GM18508 (cell line): ENCODE data around the gene MUSTN1.

ENCODE experiments used
- ATAC-seq: cut with Tn5 transposase; IDR thresholded peaks from one replicate; pipeline ENCODE4 v1.9.1; 2021; ENCODE audit warnings: moderate number of reproducible peaks; ENCODE audit not compliant: insufficient read depth, unreplicated experiment

The MUSTN1 gene

DNA sequence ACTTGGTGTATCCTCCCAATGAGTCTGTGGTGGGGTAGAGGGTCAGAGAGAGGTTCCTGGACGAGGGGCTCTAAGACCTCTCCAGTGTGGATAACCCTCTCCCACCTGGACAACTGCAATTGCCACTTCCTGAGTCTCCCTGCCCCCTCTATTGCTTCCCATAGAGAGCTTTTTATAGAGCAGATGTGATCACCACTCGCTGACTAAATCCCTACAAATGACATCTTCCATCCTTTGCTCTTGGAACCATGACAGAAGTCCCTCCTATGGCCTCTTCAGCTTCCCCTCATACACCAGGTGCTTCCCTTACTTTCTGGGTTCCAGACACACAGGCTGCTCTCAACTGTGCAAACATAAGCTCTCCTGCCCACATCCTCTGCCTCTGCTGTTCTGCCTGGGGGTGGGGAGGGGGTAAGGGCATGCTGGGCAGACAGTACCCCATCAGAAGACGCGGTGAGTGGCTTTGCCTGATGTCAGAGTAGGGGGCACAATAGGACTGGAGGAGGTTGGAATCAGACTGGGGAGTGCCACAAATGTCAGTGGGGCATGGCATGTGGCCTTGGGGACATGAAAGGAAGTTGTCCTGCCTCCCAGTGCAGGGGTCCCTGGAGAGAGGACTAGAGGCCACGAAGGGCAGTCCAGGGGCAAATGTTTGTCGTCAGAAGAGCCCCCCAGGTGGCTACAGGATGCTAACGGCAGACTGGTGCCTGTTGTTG is 25.0 kb downstream of the MUSTN1 start:
- ATAC-seq = no peak

DNA sequence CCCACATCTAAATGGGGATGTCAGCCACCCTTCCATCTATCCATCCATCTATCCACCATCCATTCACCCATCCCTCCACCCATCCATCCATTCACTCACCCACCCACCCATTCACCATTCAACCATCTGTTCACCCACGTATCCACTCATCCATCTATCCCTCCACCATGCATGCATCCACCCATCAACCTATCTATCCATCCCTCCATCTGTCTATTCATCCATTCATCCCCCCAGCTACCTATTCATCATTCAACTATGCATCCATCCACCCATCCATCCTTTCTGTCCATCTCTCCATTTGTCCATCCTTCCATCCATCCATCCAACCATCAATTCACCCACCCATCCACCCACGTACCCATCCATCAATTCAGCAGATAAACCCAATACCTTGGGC is 25.7 kb downstream of the MUSTN1 start:
- no peak for ATAC-seq

DNA sequence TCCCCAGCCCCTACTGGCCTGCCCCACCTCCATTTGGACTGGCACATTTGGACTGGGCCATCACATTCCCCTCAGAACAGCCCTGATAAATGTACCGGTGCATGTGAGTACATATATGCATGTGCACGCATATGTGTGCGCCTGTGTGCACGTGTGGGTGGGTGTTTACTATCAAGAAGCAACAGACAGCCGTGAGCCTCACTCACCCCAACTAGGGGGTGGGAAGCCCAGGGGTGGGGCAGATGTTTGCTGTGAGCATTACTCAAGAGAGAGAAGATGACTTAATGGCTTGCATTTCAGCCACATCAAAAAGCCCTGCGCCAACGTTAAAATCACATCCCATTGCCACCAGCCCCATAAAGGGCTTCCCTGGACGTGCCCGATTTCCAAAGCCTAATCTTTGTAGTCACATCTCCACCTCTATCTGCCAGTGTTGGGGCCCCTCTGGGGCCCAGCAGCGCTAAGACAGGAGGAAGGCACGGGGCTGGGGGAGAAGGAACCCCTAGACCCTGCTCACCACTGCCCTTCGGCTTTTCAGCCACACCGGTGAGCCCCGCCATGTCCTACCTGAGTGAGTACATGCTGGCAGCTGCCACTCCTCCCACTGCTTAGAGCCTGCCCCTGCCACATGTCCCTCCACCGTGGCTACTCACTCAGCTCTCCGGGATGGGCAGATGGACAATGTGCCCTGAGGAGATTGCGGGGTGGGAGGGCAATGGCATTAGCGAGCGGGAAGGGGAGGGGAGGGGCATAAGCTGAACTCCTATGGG is 29.4 kb downstream of the MUSTN1 start:
- ATAC-seq = no peak

DNA sequence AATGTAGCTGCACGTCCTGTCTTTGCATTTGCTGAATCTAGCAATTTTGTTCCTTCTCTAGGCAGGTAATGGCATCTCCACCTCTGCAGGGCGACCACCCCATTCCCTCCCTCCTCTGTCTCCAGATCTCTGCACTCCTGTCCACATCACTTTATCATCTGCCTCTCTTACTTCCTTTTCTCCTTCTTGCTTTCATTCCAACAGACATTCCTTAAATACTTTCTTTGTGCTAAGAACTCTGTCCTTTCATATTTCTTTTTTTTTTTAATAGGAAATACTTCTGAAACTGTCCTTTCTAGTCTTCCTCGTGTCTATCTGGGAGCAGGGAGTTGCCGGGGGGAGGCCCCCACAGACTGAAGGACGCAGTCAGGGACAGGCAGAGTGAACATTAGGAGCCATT is 33.0 kb downstream of the MUSTN1 start:
- ATAC-seq = no peak

DNA sequence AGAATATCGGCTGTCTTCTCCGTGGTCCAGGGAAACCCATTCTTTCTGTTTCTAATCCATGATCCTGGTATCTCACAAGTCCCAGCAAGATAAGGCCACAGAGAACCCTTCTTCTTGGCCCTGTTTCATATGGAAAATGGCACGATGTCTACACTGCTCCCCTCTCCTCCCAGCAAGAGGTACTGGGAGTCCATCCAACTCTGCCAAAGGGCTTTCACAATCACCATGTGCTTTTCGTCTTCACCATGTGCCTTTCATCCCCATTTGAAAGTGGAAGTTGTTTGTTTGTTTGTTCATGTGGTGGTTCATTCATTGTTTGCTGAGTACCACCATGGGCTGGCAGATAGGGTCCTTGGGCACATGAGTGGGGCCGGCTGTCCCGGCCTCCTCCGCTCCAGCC is 34.7 kb downstream of the MUSTN1 start:
- no peak for ATAC-seq

DNA sequence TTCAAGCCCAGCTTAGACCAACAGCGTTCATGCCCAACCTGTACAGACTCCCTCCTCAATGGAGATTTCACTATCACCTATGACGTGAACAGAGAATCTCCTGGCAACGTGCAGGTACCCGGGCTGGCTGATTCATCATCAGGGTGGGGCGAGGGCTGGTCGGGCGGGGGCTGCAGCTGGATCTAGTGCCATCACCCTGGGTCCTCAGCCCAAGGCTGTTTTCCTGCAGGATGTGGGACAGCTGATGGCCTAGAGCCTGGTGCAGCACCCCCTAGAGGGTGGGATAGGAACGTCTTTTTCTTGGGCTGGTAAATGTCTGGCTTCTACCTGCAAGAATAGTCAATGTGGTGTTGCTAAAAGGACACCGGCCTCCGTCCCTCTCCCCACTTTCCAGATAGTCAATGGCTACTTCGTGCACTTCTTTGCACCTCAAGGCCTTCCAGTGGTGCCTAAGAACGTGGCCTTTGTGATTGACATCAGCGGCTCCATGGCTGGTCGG is 35.8 kb downstream of the MUSTN1 start:
- ATAC-seq = no peak

DNA sequence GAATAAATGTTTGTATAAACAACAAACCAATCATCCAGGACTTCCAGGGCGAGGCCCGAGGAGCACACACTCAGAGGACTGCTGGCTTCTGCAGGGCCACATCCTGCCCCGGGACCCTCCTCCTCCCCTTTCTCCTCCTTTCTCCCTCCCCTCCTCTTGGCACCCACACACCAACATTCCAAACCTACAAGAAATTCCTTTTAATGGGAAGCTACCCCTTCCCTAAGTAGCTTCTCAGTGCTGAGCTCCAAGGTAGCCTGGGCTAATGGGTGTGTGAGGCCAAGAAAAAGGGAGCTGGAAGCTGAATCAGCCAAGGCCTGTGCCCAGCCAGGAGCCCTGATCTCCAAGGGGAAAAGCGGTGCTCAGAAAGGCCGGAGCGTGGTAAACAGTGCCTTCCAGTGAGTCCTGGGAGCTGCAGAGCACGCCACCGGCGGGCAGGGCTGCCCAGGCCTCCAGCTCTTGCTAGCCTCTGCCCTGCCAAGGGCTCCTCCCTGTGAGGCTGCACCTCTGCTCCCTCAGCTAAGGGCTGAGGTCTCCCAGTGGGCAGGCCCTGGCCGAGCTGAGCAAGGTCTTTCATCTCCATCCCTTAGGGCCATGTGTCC is 36.3 kb downstream of the MUSTN1 start:
- ATAC-seq = no peak

DNA sequence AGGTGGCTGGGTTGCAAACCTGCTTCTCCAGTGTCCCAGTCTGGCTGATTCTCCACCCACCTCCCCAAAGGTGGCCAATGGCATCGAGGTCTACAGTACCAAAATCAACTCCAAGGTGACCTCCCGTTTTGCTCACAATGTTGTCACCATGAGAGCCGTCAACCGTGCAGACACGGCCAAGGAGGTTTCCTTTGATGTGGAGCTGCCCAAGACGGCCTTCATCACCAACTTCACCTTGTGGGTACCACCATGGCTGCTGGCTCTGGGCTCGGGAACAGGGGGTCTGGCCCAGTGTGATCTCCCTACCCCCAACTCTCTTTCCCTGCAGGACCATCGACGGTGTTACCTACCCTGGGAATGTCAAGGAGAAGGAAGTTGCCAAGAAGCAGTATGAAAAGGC is 38.4 kb downstream of the MUSTN1 start:
- no peak for ATAC-seq

DNA sequence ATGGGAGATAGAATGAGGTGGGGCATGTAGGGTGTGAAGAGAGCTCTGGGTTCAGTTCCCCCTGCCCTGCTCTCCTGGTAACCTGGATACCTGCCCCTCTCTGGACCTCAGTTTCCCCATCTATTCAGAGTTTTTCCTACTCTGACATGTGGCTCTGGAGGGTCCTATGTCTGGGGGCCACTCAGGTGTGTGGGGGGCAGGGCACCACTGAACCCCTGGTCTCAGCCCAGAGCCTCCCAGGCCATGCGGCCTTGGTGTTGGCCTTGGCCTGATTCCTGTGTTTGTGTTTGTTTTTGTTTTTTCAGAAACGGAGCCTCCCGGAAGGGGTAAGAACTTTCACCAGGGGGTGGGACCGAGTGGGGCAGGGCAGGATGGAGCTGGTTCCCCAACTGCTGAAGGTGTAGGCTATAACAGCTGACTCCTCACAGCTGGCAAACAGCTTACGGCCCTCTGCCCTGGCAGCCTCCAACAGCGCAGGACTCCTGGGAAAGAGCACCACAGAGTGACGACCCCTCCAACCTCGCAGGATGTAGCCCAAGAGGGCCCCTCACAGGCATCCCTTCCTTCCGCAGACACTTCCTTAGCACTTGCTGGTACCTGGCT is 39.4 kb downstream of the MUSTN1 start:
- no peak for ATAC-seq

DNA sequence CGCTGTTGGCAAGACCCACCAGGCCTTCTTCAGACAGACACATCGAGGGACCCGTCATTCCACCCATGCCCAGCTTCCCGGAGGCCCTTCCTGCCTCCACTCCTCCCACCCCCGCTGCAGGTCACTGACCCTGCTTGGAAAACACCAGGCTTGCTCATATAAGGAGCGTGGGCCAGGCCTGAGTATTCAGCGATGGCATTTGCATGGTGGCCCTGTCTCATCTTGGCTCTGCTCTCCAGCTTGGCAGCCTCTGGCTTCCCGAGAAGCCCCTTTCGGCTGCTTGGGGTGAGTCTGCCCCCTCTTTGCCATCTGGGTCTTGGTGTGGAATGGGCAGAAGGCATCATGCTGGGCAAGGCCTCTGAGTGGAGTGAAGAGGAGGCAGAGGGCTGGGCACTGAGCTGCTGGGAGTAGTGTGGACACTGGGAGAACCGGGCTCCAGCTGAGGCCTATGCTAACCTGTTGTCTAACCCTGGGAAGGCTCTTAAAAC is 40.2 kb downstream of the MUSTN1 start, which contains the start of gene ITIH3:
Gene ITIH3 (plus strand): TSS at position 185 of the 488 bp plus-strand sequence. CDS start 8 bp downstream, at position 193.
- no peak for ATAC-seq

DNA sequence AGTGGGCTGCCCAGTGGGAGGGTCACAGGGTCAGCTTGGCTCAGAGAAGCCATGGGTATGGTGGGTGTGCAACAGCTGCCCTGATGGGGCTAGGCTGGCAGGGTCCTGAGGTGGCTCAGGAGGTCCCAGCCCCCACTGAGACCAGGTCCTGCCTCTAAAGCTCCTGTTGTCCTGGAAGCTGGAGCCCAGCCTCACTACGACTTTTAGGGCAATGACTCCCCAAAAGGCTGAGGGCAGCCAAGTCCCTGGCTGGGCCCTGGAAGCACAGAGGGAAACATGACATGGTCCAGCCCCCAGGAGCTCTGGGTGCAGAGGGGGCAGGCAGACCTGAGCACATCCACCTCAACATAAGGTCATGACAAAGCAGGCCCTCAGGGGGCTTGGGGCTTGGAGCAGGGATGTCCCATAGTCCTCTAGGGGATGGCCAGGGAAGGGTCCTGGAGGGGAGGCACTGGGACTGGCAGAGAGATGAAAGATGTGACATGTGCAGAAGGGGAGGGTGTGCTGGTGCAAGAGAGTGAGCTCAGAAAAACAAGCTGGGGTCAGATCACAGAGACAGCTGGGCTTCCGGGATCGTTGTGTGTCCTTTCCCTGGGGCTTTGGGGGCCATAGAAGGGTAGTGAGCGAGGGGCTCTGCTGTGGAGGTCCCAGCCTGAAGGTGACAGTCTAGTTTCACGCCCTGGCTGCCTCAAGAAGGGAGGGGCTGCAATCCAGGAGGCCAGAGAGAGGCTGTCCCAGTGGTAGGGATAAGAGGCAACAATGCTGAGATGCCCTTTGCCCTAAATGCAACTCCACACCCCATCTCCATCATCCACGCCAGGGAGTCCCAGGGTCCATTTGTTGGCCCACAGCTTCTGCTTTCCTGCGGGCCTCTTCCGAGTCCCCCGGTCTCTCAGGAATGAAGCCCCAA is 40.9 kb downstream of the MUSTN1 start:
- ATAC-seq = no peak

DNA sequence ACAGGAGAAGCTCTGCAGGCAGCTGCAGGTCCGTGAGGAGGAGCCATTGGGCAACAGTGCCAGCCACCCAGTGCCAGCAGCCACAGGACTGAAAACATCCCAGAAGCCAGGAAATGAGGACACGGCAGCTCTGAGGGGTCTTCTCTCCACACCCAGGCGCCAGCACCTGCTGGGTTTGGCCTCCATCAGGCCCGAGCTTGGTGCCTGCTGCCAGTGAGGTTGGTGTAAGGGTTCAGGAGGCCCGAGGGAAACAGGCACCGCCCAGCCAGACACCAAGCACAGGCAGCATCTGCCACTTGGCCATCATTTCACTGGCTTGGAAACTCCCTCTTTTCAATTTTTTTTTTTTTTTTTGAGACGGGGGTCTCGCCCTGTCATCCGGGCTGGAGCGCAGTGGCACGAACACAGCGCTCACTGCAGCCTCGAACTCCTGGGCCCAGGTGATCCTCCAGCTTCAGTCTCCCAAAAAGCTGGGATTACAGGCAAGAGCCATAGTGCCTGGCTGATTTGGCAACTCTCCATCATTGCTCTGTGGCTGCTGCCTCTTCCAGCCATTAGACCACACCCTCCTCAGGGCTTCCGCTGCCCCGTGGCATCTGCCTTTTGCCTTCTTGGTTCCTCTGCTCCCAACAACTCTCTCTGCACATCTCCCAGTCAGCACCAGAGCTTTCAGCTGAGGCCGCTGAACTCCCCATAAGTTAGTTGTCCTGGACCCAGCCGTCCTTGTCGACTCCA is 41.7 kb downstream of the MUSTN1 start:
- no peak for ATAC-seq

DNA sequence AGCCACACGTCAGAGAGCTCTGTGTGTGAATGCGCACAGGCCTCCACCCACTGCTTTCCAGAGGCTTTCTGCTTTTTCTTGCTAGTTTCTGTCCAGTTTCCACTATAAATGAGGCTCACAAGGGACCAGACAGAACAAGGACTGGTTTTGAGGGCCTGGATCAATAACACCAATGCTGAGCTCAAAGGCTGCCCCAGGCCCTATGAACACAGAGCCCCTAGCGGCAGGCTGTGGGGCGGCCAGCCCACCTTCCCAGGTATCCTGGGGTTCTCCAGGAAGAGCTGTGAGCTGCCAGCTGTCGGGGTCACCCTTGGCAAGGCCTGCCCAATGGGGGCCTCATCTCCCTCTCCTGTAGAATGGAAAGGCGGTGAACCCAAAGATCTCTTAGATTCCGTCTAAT is 42.4 kb downstream of the MUSTN1 start:
- no peak for ATAC-seq

DNA sequence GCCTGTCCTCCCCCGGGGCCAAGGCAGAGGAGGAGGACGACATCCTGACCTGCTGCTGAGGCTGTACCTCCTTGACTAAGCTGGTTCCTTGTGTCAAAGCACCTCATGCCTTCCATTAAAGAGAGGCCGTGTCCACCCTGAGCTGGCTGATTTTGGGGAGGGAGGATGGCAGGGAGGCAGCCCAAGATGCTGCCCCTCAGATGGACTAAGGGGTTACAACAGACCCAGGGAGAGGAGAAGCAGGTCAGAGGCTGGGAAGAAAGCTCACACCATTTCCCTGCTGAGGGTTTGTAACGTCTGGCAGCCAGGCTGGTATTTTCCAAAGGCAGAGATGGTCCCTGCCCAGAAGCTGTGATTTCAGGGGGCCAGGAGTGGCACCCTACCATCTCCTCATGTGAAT is 42.9 kb downstream of the MUSTN1 start:
- no peak for ATAC-seq

DNA sequence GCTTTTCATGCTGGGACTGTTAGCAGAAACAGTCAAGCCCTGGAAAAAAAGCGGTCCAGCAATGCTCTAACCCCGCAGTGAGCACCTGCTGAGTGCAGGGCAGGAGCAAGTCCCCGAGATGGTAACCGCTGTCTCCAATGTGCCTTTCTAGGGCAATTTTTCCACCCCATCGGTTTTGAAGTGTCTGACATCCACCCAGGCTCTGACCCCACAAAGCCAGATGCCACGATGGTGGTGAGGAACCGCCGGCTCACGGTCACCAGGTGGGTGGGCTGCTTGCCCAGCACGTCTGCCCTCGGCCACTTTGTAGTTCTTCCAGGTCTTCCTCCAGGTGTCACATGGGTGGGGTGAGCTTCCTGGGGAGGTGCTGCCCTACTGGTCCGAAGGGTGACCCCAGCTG is 43.5 kb downstream of the MUSTN1 start:
- no peak for ATAC-seq

DNA sequence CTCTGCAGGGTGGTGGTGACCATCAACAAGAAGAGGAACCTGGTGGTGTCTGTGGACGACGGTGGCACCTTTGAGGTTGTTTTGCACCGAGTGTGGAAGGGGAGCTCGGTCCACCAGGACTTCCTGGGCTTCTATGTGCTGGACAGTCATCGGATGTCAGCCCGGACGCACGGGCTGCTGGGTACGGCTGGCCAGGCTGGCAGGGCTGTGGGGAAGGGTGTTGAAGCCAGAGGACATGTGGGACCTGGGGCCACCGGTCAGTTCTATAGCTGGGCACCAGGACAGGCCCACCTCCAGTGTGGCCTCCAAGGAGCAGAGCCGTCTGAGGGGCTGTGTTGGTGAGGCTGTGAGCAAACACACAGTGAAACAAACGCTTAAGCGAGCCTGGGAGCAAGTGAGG is 44.1 kb downstream of the MUSTN1 start:
- ATAC-seq = no peak

DNA sequence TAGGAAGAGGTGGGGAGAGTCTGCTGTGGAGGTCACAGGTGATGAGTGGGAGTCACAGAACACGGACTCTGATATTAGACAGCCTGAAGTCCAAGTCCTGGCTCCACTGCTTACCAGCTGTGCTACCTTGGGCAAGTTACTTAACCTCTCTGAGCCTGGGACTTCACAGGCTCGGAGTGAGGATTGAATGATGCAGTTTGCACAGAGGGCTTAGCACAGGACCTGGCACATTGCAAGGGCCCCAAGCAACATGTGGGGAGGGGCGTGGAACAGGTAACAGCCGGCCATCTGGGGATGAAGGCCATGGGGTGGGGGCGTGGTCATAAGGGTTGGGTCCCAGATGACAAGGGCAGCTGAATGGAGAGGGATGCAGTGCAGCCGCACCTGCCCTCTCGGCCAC is 44.5 kb downstream of the MUSTN1 start:
- no peak for ATAC-seq

DNA sequence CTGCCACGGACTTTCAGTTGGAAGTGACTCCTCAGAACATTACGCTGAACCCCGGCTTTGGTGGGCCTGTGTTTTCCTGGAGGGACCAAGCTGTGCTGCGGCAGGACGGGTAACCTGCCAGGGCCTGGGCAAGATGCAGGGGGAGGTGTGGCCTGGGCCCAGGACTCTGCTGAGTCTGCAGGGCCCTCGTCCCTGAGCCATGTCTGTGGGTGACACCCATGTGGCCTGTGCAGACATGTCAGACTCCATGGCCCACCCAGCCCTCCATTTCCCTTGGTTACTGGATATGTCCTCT is 45.1 kb downstream of the MUSTN1 start:
- no peak for ATAC-seq
